ENCODE measurements around the gene TNFRSF12A. TPM values are rescaled to one million over a fixed set of nuclear protein-coding genes. Genes with fewer than 3 reads are reported as not detected.

Gene TNFRSF12A
- total RNA-seq, 2 donors from 2014 or later, result 37.8 to 43.5 TPM

GRCh38 chr16:3014971-3015370 lies 5.2 kb upstream of the TNFRSF12A start:
- Histone ChIP-seq H3K27me3 (ENCODE audit: control insufficient read depth, insufficient read depth, low read length, poor library complexity, severe bottlenecking) (no peaks in the 10 kb centered on the region), H3K9me3 (ENCODE audit: control insufficient read depth, low read length) (no peaks in the 10 kb centered on the region), H3K27ac (ENCODE audit: low read depth, low read length) (no peak overlapping the region), H3K4me1 (ENCODE audit: control insufficient read depth, insufficient read depth, low read length) (peaks cover 7% of the 10 kb centered on the region), H3K4me3 (ENCODE audit: low read length) (no peak overlapping the region), H3K9ac (ENCODE audit: extremely low read depth, low read length, poor library complexity, severe bottlenecking) (no peak overlapping the region), H3K36me3 (ENCODE audit: control insufficient read depth, insufficient read depth, low read length) (peaks cover 15% of the 10 kb centered on the region)
- Mint-ChIP-seq H3K27me3 (ENCODE audit: insufficient read depth) (peaks cover 20% of the 10 kb centered on the region), H3K4me3 (peak overlapping the region; percentile 88), H3K4me1 (peaks cover 38% of the 10 kb centered on the region), H3K27ac (no peak overlapping the region), H3K36me3 (ENCODE audit: low read depth) (peaks cover 23% of the 10 kb centered on the region), H3K9me3 (no peaks in the 10 kb centered on the region)
- TF ChIP-seq CTCF (conservative IDR thresholded peaks at IDR 0.05), result no peak
- no peak for DNase-seq
- WGBS, 2 experiments (ENCODE audit: insufficient coverage in 1 of 2, insufficient read length in 1 of 2), result 93 to 94% methylated on average over 3 to 6 of the region's 6 CpGs

GRCh38 chr16:3015865-3016521 lies 4.2 kb upstream of the TNFRSF12A start:
- Histone ChIP-seq H3K27ac (ENCODE audit: low read depth, low read length) (no peak overlapping the region), H3K9me3 (ENCODE audit: control insufficient read depth, low read length) (no peaks in the 10 kb centered on the region), H3K4me3 (ENCODE audit: low read length) (peak overlapping the region; percentile 97), H3K4me1 (ENCODE audit: control insufficient read depth, insufficient read depth, low read length) (peaks cover 5% of the 10 kb centered on the region), H3K27me3 (ENCODE audit: control insufficient read depth, insufficient read depth, low read length, poor library complexity, severe bottlenecking) (no peaks in the 10 kb centered on the region), H3K9ac (ENCODE audit: extremely low read depth, low read length, poor library complexity, severe bottlenecking) (no peak overlapping the region), H3K36me3 (ENCODE audit: control insufficient read depth, insufficient read depth, low read length) (peaks cover 15% of the 10 kb centered on the region)
- peak overlapping the region; percentile 88 for H3K4me3 Mint-ChIP-seq
- H3K27ac Mint-ChIP-seq, result no peak overlapping the region
- peaks cover 23% of the 10 kb centered on the region for H3K36me3 Mint-ChIP-seq (ENCODE audit: low read depth)
- no peak for DNase-seq
- H3K9me3 Mint-ChIP-seq, result no peaks in the 10 kb centered on the region
- 87 to 88% methylated on average over 10 to 13 of the region's 13 CpGs for WGBS, 2 experiments (ENCODE audit: insufficient coverage in 1 of 2, insufficient read length in 1 of 2)
- peaks cover 20% of the 10 kb centered on the region for H3K27me3 Mint-ChIP-seq (ENCODE audit: insufficient read depth)
- TF ChIP-seq CTCF (conservative IDR thresholded peaks at IDR 0.05), result no peak
- peaks cover 39% of the 10 kb centered on the region for H3K4me1 Mint-ChIP-seq

- H3K4me1 ChIP-seq (ENCODE audit: control insufficient read depth, insufficient read depth, low read length), result peaks cover 8% of the 10 kb centered on the region
- H3K36me3 ChIP-seq (ENCODE audit: control insufficient read depth, insufficient read depth, low read length), result peaks cover 20% of the 10 kb centered on the region
- H3K27me3 ChIP-seq (ENCODE audit: control insufficient read depth, insufficient read depth, low read length, poor library complexity, severe bottlenecking), result no peaks in the 10 kb centered on the region
- no peak overlapping the region for H3K27ac ChIP-seq (ENCODE audit: low read depth, low read length)
- peaks cover 46% of the 10 kb centered on the region for H3K4me1 Mint-ChIP-seq
- peak overlapping the region; percentile 88 for H3K4me3 Mint-ChIP-seq
- no peaks in the 10 kb centered on the region for H3K9me3 ChIP-seq (ENCODE audit: control insufficient read depth, low read length)
- peak overlapping the region; percentile 97 for H3K4me3 ChIP-seq (ENCODE audit: low read length)
- DNase-seq, result no peak
- peak overlapping the region; percentile 91 for H3K27ac Mint-ChIP-seq
- H3K9me3 Mint-ChIP-seq, result no peaks in the 10 kb centered on the region
- H3K36me3 Mint-ChIP-seq (ENCODE audit: low read depth), result peaks cover 25% of the 10 kb centered on the region
- H3K9ac ChIP-seq (ENCODE audit: extremely low read depth, low read length, poor library complexity, severe bottlenecking), result peak overlapping the region; percentile 93
- H3K27me3 Mint-ChIP-seq (ENCODE audit: insufficient read depth), result peaks cover 13% of the 10 kb centered on the region
- 1 to 2% methylated on average over 13 to 20 of the region's 20 CpGs for WGBS, 2 experiments (ENCODE audit: insufficient coverage in 1 of 2, insufficient read length in 1 of 2)
- no peak for TF ChIP-seq CTCF (conservative IDR thresholded peaks at IDR 0.05)
Measured at GRCh38 chr16:3017344-3017743, 2.8 kb upstream of the TNFRSF12A start.
